ENCODE measurements around the gene C3orf70. TPM values are rescaled to one million over a fixed set of nuclear protein-coding genes. Genes with fewer than 3 reads are reported as not detected.
A peak's percentile ranks its signal among the peaks of the same experiment; 100 is the strongest.

C3orf70 gene
- 6.5 TPM for total RNA-seq

DNA sequence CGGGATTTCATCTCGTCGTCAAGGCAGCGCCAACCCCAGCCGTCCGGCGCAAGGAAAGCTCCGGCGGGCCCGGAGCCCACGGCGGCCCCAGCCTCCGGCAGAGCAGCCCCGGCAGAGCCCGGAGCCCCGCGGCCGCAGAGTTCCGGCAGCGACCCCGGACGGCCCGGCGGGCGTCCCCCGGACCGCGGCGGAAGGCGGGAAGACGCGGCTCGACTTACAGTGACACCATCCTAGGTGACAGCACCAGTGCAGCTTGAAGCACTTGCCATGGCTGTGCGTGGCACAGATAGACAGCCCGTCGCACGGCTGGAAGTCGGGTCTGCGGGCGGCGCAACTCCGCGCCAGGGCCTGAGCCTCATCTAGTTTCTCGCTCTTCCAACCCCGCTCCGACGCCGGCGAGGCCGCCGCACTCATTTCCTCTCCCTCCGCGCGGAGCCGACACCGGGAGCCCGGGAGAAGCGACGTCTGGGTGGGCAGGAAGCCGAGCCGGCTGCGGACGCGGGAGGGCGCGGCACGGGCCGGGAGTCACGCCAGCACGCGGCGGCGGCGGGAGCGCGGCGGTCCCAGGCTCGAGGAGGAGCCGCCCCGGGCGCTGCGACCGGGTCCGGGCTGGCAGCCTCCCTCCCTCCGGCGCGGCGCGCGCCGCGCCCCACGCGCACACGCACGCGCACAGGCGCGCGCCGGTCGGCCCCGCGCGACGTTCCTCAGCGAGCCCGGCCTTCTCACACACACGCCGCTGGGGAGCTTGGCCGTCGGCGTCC is at the start of gene C3orf70:
TSS of gene C3orf70 (minus strand) at position 651 of the 761 bp plus-strand sequence. CDS start at position 414, 237 bp downstream.
- DNase-seq, result peak; percentile 43

DNA sequence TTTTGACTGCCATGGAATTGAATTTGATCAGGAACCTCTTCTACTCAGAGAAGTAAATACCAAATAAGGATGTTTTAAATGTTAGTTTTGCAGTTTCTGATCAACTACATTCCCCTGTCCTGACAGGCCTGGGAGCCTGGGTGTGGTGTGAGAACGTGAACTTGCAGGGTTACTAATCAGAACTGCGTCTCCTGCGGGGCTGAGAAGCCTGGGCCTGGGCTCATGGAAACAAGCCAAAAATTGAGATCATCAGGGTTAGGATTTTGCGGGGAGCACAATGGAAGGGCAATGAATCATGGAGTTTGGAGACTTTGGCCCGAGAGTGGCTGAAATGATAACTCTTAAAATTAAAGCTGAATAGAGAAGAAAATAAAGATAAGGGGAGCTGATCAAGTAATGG is 47.8 kb upstream of the C3orf70 start:
- DNase-seq, result peak; percentile 9

DNA sequence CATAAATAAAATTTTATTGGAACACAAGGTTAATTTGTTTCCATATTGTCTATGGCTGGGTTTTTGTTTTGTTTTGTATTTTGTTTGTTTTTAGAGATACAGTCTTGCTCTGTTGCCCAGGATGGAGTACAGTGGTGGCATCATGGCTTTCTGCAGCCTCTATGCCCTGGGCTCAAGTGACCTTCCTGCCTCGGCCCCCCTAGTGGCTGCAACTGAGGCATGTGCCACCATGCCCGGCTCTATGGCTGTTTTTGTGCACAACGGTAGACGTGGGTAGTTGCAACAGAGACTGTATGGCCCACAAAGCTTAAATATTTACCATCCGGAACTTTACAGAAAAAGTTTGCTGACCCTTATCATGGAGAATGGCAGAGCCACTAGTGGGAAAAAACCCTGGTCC is 46.8 kb upstream of the C3orf70 start:
- DNase-seq, result no peak

DNA sequence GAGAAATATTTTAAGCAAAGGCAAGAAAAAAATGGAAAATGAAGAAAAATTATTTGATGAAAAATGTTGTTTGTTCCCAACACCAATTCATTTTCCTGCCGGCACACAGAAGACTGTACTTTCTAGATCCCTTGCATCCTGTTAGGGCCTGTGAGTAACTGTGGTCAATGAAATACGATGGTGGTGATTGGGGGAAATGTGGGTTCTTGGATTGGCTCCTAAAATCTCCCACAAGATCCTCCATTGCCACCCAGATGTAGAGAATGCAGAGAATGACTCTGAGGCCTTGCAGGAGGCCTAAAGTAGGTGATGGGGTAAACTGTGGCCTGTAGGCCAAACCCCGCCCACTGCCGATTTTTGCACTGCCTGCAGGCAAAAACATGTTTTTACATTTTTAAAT is 46.3 kb upstream of the C3orf70 start:
- no peak for DNase-seq

GRCh38 chr3:185197068-185197467 is 44.2 kb upstream of the C3orf70 start:
- no peak for DNase-seq

- no peak for DNase-seq
These were observed 42.8 kb upstream of the C3orf70 start for GRCh38 chr3:185195652-185196051.

DNA sequence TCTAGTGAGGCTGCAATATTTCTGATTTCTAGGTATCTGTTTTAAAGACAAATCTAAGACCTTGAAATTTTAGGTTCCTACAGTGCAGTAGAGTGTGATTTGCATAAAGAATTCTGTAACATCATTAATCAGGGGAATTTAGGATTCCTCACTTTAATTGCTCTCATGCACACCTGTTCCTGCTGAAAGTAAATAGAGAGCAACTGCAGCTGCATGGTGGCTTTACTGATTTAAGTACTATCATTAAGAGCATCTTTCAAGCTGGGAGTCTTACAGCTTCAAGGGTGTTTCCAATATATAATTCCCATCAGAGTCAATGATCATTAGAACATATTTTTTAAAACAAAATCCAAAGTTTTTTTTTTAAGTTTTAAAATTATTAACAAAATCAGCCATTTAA is 36.0 kb upstream of the C3orf70 start:
- no peak for DNase-seq

DNA sequence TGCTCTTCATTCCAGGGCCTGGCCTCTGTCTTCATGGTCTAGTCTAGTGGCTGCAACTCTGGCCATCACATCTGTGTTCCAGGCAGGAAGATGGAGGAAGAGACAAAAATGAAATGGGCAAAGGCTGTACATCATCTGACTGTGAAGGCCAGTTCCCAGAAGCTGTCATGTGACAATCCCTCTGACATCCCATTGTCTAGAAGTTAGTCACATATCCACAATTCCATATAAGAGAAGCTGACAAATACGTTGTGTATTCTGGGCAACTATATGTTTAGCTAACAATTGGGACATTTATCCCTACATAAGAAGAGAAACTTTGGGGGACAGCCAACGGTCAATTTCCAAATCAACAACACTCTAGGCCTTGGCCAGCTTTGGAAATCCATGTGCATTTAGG is 34.5 kb upstream of the C3orf70 start:
- DNase-seq, result no peak

DNA sequence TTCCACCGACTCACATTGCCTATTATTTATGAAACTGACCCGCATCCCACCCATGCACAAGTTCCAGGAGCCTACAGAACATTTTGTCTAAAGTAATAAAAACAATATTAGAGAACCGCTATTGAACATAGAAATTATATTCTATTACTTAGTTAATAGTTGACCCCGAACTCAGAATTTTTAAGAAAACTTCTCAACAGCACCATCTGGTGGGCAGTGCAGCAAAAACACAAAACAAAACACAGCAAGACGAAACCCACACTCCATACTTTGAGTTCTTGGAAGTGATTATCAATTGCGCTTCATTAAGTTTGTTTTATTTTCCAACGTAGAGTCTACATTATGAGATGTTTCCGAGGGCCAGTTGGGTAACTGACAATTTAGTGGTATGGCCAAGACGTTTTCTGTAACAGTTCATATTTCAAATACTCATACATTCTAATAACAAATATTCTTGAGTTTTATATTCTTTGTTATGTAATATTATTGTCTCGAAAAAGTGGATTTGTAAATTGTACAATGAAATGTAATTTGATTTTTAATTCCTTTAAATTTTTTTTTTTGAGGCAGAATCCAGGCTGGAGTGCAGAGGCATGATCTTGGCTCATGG is 24.0 kb upstream of the C3orf70 start:
- DNase-seq, result peak; percentile 49

DNA sequence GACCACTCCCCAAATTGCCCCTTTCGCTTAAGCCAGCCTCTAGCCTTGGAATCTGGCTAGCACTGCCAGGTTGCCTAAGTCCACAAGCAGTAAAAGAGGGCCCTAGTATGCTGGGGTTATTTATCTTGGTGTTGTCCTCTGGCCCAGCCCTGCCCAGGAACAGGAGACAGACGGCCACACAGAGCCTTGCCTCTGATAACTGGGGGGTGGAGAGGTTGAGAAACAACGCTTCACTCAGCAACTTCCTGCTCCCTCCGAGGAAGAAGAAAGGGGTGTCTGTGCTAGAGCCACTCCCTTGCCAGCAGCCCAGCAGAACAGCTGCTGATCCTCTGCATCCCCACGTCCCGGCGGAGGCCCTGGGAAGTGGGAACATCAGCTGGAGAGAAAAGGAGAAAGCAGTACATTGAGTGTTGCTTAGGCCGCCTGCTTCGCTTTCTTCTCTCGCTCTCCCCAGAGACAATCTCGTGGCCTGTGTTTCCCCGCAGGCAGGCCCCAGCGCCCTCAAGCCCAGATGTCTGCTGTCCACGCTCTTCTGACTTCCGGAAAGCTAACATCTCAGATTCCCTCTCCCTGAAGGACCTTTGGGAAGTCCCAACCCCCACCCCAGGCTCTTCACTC is 22.6 kb upstream of the C3orf70 start:
- peak; percentile 59 for DNase-seq

GRCh38 chr3:185172086-185173049 is 19.5 kb upstream of the C3orf70 start:
- DNase-seq, result no peak

- no peak for DNase-seq
These were observed 11.8 kb upstream of the C3orf70 start for GRCh38 chr3:185164428-185165217.

DNA sequence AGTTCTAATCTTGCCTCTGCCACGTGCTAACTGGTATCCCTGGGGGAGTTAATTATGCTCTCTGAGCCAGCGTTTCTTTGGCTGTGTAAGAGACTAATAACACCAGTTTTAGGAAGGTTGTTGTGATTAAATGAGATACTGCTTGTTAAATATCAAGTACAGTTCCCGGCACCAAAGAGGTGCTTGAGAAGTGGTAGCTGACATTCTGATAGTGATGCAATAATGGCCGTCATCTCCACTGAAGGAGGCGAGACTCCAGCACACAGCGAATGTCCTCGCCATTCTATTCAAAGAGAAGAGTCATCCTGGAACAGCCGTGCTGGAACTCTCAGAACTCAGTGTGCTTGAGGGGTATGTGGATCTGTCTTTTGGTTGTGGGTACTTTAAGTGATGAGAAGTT is 9.8 kb upstream of the C3orf70 start:
- no peak for DNase-seq

GRCh38 chr3:185161761-185162160 is 8.9 kb upstream of the C3orf70 start:
- DNase-seq, result no peak

DNA sequence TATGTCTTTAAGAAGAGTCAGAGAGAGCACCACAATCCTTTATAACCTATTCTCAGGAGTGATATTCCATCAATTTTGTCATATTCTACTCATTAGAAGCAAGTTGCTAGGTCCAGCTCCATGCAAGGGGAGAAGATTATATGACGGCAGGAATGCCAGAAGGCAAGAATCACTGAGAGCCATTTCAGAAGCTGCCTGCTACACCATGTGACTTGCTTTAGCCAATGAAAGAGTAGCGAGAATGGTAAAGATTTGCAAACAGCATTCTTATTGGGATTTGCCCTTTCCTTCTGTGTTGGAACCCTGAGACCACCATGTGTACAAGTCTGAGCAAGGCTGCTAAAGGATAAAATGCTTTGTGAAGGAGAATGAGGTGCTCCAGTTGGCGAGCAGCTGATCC is 4.5 kb upstream of the C3orf70 start:
- no peak for DNase-seq

DNA sequence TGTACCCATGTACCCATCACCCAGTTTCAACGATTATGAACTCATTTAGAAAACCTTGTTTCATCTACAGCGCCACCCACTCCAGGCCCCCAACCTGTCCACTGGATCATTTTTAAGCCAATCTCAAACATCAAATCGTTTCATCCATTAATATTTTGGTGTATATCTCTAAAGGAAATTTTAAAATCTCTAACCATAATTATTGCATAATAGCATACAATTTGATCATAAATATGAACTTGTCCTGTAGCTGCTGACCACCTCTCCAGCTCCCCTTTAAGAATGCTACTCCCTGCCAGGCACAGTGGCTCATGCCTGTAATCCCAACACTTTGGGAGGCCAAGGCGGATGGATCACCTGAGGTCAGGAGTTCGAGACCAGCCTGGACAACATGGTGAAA is 2.8 kb upstream of the C3orf70 start:
- no peak for DNase-seq

GRCh38 chr3:185153861-185154629 is 1.2 kb upstream of the C3orf70 start:
- no peak for DNase-seq

- DNase-seq, result peak; percentile 42
These were observed 411 bp upstream of the C3orf70 start for GRCh38 chr3:185153171-185153771.

- DNase-seq, result no peak
These were observed 873 bp downstream of the C3orf70 start for GRCh38 chr3:185151964-185152409.

Data from skin of body (tissue), 2 donors.